PFSK-1 (cell line): Measurements from ENCODE around the gene RPL12.

Experiments
- FOXP2 ChIP-seq: optimal IDR thresholded peaks from 2 replicates; pipeline ENCODE3; 2011; ENCODE audit warnings: borderline replicate concordance, control low read depth, inconsistent platforms; ENCODE audit not compliant: insufficient read depth; ENCODE audit errors: extremely low read length, extremely low read depth
- POLR2AphosphoS5 ChIP-seq: IDR thresholded peaks from 2 replicates; pipeline ENCODE4 v1.6.1; 2012; ENCODE audit warnings: low read depth, mild to moderate bottlenecking, control low read depth, low read length, moderate library complexity
- REST ChIP-seq, 2 experiments: IDR thresholded peaks; 2 replicates each; pipeline versions ENCODE4 v1.6.1 to v1.8.0; 2011 to 2012; ENCODE audit warnings: low read depth in 2 of 2, low read length in 2 of 2, control low read depth in 1 of 2, inconsistent platforms in 1 of 2, mild to moderate bottlenecking in 1 of 2, moderate library complexity in 1 of 2; ENCODE audit not compliant: insufficient read depth in 1 of 2
- SIN3A ChIP-seq: IDR thresholded peaks from 2 replicates; pipeline ENCODE4 v1.6.1; 2012; ENCODE audit warnings: mild to moderate bottlenecking, low read length, moderate library complexity, borderline replicate concordance; ENCODE audit not compliant: insufficient read depth
- TAF1 ChIP-seq: IDR thresholded peaks from 2 replicates; pipeline ENCODE4 v1.6.1; 2012; ENCODE audit warnings: low read length, control low read depth, borderline replicate concordance; ENCODE audit not compliant: insufficient read depth

The RPL12 gene

GRCh38 chr9:127407492-127407843 lies 43.7 kb downstream of the RPL12 start:
- TF ChIP-seq REST (IDR thresholded peaks at IDR 0.05; ENCODE audit: insufficient read depth in 1 of 2, low read depth in 2 of 2, low read length in 2 of 2), result no peak
- TF ChIP-seq POLR2AphosphoS5, result no peak
- TF ChIP-seq TAF1, result no peak
- TF ChIP-seq SIN3A, result no peak
- no peak for TF ChIP-seq FOXP2

GRCh38 chr9:127406799-127407491 lies 44.3 kb downstream of the RPL12 start:
- no peak for TF ChIP-seq TAF1
- TF ChIP-seq FOXP2, result no peak
- TF ChIP-seq SIN3A, result no peak
- TF ChIP-seq POLR2AphosphoS5, result no peak
- TF ChIP-seq REST (IDR thresholded peaks at IDR 0.05; ENCODE audit: insufficient read depth in 1 of 2, low read depth in 2 of 2, low read length in 2 of 2), result no peak

- no peak for TF ChIP-seq REST (IDR thresholded peaks at IDR 0.05; ENCODE audit: insufficient read depth in 1 of 2, low read depth in 2 of 2, low read length in 2 of 2)
- no peak for TF ChIP-seq SIN3A
- no peak for TF ChIP-seq FOXP2
- TF ChIP-seq TAF1, result no peak
- no peak for TF ChIP-seq POLR2AphosphoS5
These were observed 45.7 kb downstream of the RPL12 start for GRCh38 chr9:127405344-127406125.

GRCh38 chr9:127404631-127405030 lies 46.6 kb downstream of the RPL12 start:
- TF ChIP-seq TAF1 (no peak), REST (IDR thresholded peaks at IDR 0.05; ENCODE audit: insufficient read depth in 1 of 2, low read depth in 2 of 2, low read length in 2 of 2) (no peak), FOXP2 (no peak), SIN3A (no peak), POLR2AphosphoS5 (no peak)
